IMR-90 (cell line): ENCODE data around the gene ABCB9. TPM values are rescaled to one million over a fixed set of nuclear protein-coding genes. Genes with fewer than 3 reads are reported as not detected.

Source experiments
- ATAC-seq: fragments of 200-7000 bp; cut with Tn5 transposase; 2 replicates; pipeline ENCODE4 v1.9.1; 2020; ENCODE audit warnings: low read depth, mild to moderate bottlenecking, moderate library complexity
- BruUV-seq: library from RNA; stranded (reverse); fragments of 400-500 nt; replicated peaks from 2 replicates; lab custom pipeline; 2021; lab: Mats Ljungman, UMichigan
- CTCF ChIA-PET: fragments of 300-600 bp; formaldehyde crosslinking; extraction: SDS; loops from one replicate; lab custom pipeline; 2021; ENCODE audit warnings: antibody characterized with exemption; lab: Yijun Ruan, JAX
- POLR2A ChIA-PET: fragments of 300-600 bp; sonication (Branson Sonifier 250); formaldehyde crosslinking; loops from one replicate; lab custom pipeline; 2022; ENCODE audit warnings: antibody characterized with exemption; ENCODE audit not compliant: unreplicated experiment; lab: Charles Lee
- DNase-seq: peaks from one replicate; pipeline ENCODE4 v3.0.0; 2013
- H2AFZ ChIP-seq: replicated peaks from 2 replicates; pipeline ENCODE3; 2013; ENCODE audit warnings: low read length, mild to moderate bottlenecking; ENCODE audit not compliant: poor library complexity
- H2AK5ac ChIP-seq: 2 replicates; pipeline ENCODE4 v1.6.1; 2013; ENCODE audit warnings: low read depth, low read length, inconsistent platforms
- H2AK9ac ChIP-seq: replicated peaks from 2 replicates; pipeline ENCODE3; 2013; ENCODE audit warnings: mild to moderate bottlenecking, low read depth, low read length, moderate library complexity; ENCODE audit not compliant: poor library complexity
- H2BK120ac ChIP-seq: 2 replicates; pipeline ENCODE4 v1.6.1; 2013; ENCODE audit warnings: low read depth, low read length, inconsistent platforms
- H2BK15ac ChIP-seq: 3 replicates; pipeline ENCODE4 v1.6.1; 2013; ENCODE audit warnings: low read depth, low read length, inconsistent platforms
- H2BK20ac ChIP-seq: 2 replicates; pipeline ENCODE4 v1.6.1; 2013; ENCODE audit warnings: low read depth, mild to moderate bottlenecking, inconsistent platforms, low read length, moderate library complexity
- H2BK5ac ChIP-seq: 2 replicates; pipeline ENCODE4 v1.6.1; 2013; ENCODE audit warnings: mild to moderate bottlenecking, low read depth, low read length, inconsistent platforms; ENCODE audit not compliant: poor library complexity, severe bottlenecking
- H3K14ac ChIP-seq: replicated peaks from 2 replicates; pipeline ENCODE4 v1.6.1; 2013; ENCODE audit warnings: low read depth, low read length, inconsistent platforms
- H3K18ac ChIP-seq: 2 replicates; pipeline ENCODE4 v1.6.1; 2013; ENCODE audit warnings: low read depth, low read length, control low read depth
- H3K23ac ChIP-seq: 2 replicates; pipeline ENCODE4 v1.6.1; 2013; ENCODE audit warnings: low read depth, low read length, inconsistent platforms
- H3K27ac ChIP-seq: 2 replicates; pipeline ENCODE4 v1.5.1; 2013; ENCODE audit warnings: mild to moderate bottlenecking, control low read depth, low read length; ENCODE audit not compliant: insufficient read depth
- H3K27me3 ChIP-seq: 2 replicates; pipeline ENCODE4 v1.6.1; 2013; ENCODE audit warnings: low read length; ENCODE audit not compliant: control insufficient read depth, insufficient read depth
- H3K36me3 ChIP-seq: 2 replicates; pipeline ENCODE4 v1.6.1; 2013; ENCODE audit warnings: low read length, mixed read lengths; ENCODE audit not compliant: control insufficient read depth, insufficient read depth
- H3K4ac ChIP-seq: 2 replicates; pipeline ENCODE4 v1.6.1; 2013; ENCODE audit warnings: low read depth, low read length, inconsistent platforms
- H3K4me1 ChIP-seq: 2 replicates; pipeline ENCODE4 v1.6.1; 2013; ENCODE audit warnings: low read length, mixed read lengths; ENCODE audit not compliant: control insufficient read depth, insufficient read depth
- H3K4me2 ChIP-seq: 2 replicates; pipeline ENCODE4 v1.6.1; 2013; ENCODE audit warnings: low read depth, mild to moderate bottlenecking, control low read depth, low read length, moderate library complexity
- H3K4me3 ChIP-seq: 2 replicates; pipeline ENCODE4 v1.5.1; 2013; ENCODE audit warnings: low read depth, mild to moderate bottlenecking, control low read depth, low read length, moderate library complexity; ENCODE audit not compliant: insufficient read depth
- H3K56ac ChIP-seq: 2 replicates; pipeline ENCODE4 v1.6.1; 2013; ENCODE audit warnings: low read length, inconsistent platforms; ENCODE audit not compliant: insufficient read depth; ENCODE audit errors: extremely low read depth
- H3K79me1 ChIP-seq, 2 experiments: 2 replicates each; pipeline ENCODE4 v1.6.1; 2013; ENCODE audit warnings: low read length in 2 of 2, inconsistent platforms in 1 of 2, low read depth in 1 of 2
- H3K9ac ChIP-seq: 2 replicates; pipeline ENCODE4 v1.6.1; 2013; ENCODE audit warnings: low read depth, low read length, control low read depth
- H3K9me1 ChIP-seq: 2 replicates; pipeline ENCODE4 v1.6.1; 2013; ENCODE audit warnings: low read length, inconsistent platforms; ENCODE audit not compliant: insufficient read depth
- H3K9me3 ChIP-seq: 2 replicates; pipeline ENCODE4 v1.6.1; 2013; ENCODE audit warnings: low read length; ENCODE audit not compliant: control insufficient read depth, insufficient read depth
- H4K20me1 ChIP-seq: 2 replicates; pipeline ENCODE4 v1.6.1; 2013; ENCODE audit warnings: low read length, inconsistent platforms; ENCODE audit not compliant: insufficient read depth
- H4K5ac ChIP-seq: 2 replicates; pipeline ENCODE4 v1.6.1; 2013; ENCODE audit warnings: mild to moderate bottlenecking, low read depth, low read length, control low read depth
- H4K8ac ChIP-seq, 2 experiments: 2 replicates each; pipeline ENCODE4 v1.6.1; 2013; ENCODE audit warnings: low read depth in 2 of 2, low read length in 2 of 2, control low read depth in 1 of 2, inconsistent platforms in 1 of 2
- H4K91ac ChIP-seq: 2 replicates; pipeline ENCODE4 v1.6.1; 2013; ENCODE audit warnings: low read depth, low read length, inconsistent platforms; ENCODE audit not compliant: insufficient read depth
- CHD1 ChIP-seq: IDR thresholded peaks from 2 replicates; pipeline ENCODE4 v1.6.1; 2012; ENCODE audit warnings: low read depth, low read length, improper control_type of control experiment
- MAFK ChIP-seq: IDR thresholded peaks from 2 replicates; pipeline ENCODE4 v1.6.1; 2012; ENCODE audit warnings: low read depth, low read length, improper control_type of control experiment
- NFE2L2 ChIP-seq: fragments of 150-350 bp; IDR thresholded peaks from 2 replicates; pipeline ENCODE4 v1.6.1; 2016; ENCODE audit warnings: low read depth, mild to moderate bottlenecking, low read length
- RAD21 ChIP-seq: IDR thresholded peaks from 2 replicates; pipeline ENCODE4 v1.6.1; 2012; ENCODE audit warnings: low read length, improper control_type of control experiment
- WGBS, 2 experiments: methylation state at CpG; one replicate each; pipeline versions ENCODE4 v1.1.5 to v1.1.7; 2013; ENCODE audit warnings: missing lambda C conversion rate in 2 of 2; ENCODE audit not compliant: insufficient read length in 1 of 2; ENCODE audit errors: extremely low coverage in 2 of 2; 5-methylcytosine and 5-hydroxymethylcytosine counted together
- dilution Hi-C: fragments of 300-500 bp; cut with HindIII; formaldehyde crosslinking; loops from one replicate; pipeline ENCODE4 v1.14.3; 2018; ENCODE audit warnings: low sequenced_read_pairs; ENCODE audit not compliant: unreplicated experiment
- in situ Hi-C: fragments of 300-500 bp; cut with MboI; formaldehyde crosslinking; loops from 3 replicates; pipeline ENCODE4 v1.14.3; 2019; ENCODE audit warnings: low sequenced_read_pairs, inconsistent platforms, mixed read lengths
- intact Hi-C: fragments of 100-400 bp; cut with micrococcal nuclease; formaldehyde crosslinking; loops from 2 replicates; pipeline ENCODE4 v1.10.0; 2022
- polyA plus RNA-seq, 3 experiments: library from polyadenylated mRNA; depleted of rRNA; stranded (reverse); fragments of >200 nt; gene quantifications; 2 replicates each; pipeline ENCODE4 v1.2.3, GENCODE V29; 2012; ENCODE audit warnings: low replicate concordance in 1 of 3
- total RNA-seq: library from RNA; depleted of rRNA; stranded (reverse); fragments of >200 nt; gene quantifications from 2 replicates; pipeline ENCODE4 v1.2.3, GENCODE V29; 2012
- TF ChIP-seq, protein P1 (sequence below): fragments of 150-350 bp; IDR thresholded peaks from 2 replicates; pipeline ENCODE4 v1.6.1; 2017; ENCODE audit warnings: mild to moderate bottlenecking, antibody characterized with exemption, low read length, low read depth

Gene ABCB9
- total and polyA plus RNA-seq, 2 of the 4 experiments (the other 2 are of a cell fraction): 5.6 to 8.3 TPM

DNA sequence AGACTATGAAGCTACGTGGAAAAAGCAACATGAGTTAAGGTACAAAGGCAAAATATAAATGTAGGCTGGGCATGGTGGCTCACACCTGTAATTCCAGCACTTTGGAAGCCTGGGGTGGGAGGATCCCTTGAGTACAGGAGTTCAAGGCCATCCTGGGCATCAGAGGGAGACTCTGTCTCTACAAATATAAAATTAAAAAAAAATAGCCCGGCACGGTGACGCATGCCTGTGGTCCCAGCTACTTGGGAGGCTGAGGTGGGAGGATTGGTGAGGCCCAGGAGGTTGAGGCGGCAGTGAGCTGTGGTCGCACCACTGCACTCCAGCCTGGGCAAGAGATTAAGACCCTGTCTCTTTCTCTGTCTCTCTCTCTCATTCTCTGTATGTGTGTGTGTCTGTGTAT lies 66.4 kb downstream of the ABCB9 start:
- intact Hi-C loops: loop anchor here (2.0 to 10.0 kb wide), 2 partner anchors 17 to 335 kb away; partner anchors contain the start of genes MPHOSPH9 and MTRFR
- Histone ChIP-seq H2BK5ac (no peak overlapping the region), H3K4me2 (no peak overlapping the region), H4K5ac (no peak overlapping the region), H2BK120ac (no peak overlapping the region; the same call in 1 of the 2 replicates), H4K20me1 (peaks cover 6% of the 10 kb centered on the region; the same call in 1 of the 2 replicates), H3K56ac (no peak overlapping the region), H3K4ac (no peak overlapping the region), H3K9me1 (peaks cover 8% of the 10 kb centered on the region; the same call in 1 of the 2 replicates), H4K8ac (no peak overlapping the region), H3K14ac (no peak overlapping the region), H3K9ac (no peak overlapping the region), H2AK9ac (peak overlapping the region; percentile 19), H3K36me3 (no peaks in the 10 kb centered on the region), H4K91ac (no peak overlapping the region), H3K4me3 (no peak overlapping the region), H3K9me3 (no peaks in the 10 kb centered on the region), H2BK20ac (peak overlapping the region; percentile 42; the same call in 1 of the 2 replicates), H3K18ac (no peak overlapping the region), H3K23ac (no peak overlapping the region), H2AK5ac (no peak overlapping the region), H3K79me1 (peaks cover 0 to 22% of the 10 kb centered on the region in 2 experiments; a peak in 2 of 4 replicates), H3K27me3 (no peaks in the 10 kb centered on the region; the same call in 1 of the 2 replicates), H3K27ac (no peak overlapping the region), H3K4me1 (peaks cover 3% of the 10 kb centered on the region), H2AFZ (no peak overlapping the region), H2BK15ac (no peak overlapping the region)
- WGBS, 2 experiments: 100% methylated on average over 1 of the region's 6 CpGs; no CpG with 5 or more reads in 1 of the 2 experiments
- BruUV-seq: no TSS peak
- ATAC-seq (no peak), DNase-seq (no peak)
- ChIA-PET CTCF (no interaction called here), POLR2A (no interaction called here)
- TF ChIP-seq NFE2L2 (no peak), RAD21 (no peak), MAFK (no peak), CHD1 (no peak)
- TF ChIP-seq, protein P1, sequence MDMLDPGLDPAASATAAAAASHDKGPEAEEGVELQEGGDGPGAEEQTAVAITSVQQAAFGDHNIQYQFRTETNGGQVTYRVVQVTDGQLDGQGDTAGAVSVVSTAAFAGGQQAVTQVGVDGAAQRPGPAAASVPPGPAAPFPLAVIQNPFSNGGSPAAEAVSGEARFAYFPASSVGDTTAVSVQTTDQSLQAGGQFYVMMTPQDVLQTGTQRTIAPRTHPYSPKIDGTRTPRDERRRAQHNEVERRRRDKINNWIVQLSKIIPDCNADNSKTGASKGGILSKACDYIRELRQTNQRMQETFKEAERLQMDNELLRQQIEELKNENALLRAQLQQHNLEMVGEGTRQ: no peak
- in situ Hi-C loops: no loop called here
- dilution Hi-C loops: no loop called here
